Epithelial cell of prostate (primary cell): ENCODE measurements around the gene IL17RA.

ENCODE experiments used
- DNase-seq: peaks from one replicate; pipeline ENCODE4 v3.0.0-alpha.2; 2011; ENCODE audit warnings: low read depth, low spot score
- H3K27ac ChIP-seq: fragments of 450-650 bp; 2 replicates; pipeline ENCODE4 v1.5.1; 2017; ENCODE audit warnings: mild to moderate bottlenecking

IL17RA gene

DNA sequence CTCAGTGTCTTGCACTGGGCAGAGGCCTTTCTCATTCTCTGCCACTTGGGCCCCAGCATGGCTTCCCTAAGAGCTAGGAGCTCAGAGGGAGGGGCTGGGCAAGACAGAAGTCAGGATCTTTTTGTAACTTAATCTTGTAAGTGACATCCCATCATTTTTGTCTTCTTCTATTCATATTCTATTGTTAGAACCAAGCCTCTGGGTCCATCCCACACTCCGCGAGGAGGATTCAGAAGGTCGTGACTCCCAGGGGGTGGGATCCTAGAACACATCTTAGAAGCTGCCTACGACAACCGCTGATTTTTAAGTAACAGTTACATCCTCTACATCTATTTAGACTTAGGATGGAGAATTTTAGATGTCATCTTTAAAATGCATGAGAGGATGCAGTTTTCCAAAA, 1.5 kb upstream of the IL17RA start:
- DNase-seq: no peak

DNA sequence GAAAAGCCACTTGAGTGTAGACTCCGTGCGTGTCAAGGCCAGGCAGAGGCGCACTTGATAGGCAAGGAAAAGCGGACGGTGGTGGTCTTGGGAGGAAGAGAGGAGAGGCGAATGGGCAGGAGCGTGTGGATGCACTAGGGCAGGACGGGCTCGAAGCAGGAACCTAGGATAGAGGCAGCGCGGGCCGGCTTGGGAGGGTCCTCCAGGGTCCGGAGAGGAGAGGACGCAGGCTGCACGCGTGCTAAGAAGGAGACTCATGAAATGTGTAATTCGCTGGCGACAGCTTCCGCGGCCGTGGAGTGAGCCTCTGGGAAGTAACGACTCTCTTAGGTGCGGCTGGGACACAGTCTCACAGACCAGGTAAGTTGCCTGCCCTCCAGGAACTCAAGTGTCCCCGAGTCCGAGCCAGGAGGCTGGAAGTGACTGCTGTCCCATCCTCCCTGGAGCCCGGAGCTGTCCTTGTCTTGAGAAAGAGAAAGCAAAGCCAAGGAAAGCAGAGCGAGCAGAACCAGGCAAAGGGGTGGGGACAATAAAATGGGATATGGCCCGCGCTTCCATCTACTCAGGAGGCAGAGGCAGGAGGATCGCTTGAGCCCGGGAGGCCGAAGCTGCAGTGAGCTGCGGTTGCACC, 874 bp upstream of the IL17RA start:
- no peak for DNase-seq
- peak overlapping the region; percentile 64 for H3K27ac ChIP-seq

More for the DNA sequence above, 1.5 kb upstream of the IL17RA start:
- H3K27ac ChIP-seq: no peak overlapping the region

DNA sequence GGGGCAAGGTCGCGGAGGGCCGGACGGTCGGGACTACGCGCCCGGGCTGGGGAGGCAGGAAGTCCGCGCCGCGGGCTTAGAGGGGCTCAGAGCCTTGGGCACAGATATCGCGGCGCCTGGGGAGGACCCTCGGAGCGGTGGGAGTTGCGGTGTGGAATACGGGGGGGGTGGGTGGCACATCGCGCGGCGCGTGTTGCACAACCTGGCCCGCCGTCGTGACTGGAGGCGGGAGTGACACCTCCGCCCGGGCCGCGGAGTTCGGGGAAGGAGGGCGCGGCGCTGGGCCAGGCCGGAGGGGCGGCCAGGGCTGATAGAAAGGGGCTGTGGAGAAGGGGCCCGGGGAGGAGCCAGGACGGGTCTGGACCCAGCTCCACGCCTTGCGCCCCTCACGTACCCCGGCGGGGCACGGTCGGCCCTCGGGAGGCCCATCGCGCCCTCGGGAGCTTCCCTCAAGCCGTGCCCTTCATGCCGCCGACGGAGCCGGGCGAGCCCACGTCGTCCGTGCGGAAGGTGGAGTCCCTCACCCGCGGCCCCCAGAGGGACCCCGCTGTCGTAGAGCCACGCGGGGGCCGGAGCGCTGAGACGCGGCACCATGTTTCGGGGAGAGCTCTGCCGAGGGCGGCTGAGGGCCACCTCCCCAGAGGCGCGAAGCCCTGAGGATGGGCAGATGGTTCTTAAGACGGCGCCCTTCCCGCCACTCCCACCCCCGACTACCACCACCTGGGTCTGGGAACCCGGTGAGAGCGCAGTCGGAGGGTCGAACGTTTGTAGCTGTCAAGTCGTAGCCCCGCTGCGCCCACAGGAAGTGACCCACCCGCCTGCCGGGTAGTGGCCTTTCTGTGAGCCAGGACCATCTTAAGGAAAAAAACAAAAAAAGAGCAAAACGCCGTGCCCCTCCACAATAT, 729 bp downstream of the IL17RA start:
- DNase-seq: no peak

DNA sequence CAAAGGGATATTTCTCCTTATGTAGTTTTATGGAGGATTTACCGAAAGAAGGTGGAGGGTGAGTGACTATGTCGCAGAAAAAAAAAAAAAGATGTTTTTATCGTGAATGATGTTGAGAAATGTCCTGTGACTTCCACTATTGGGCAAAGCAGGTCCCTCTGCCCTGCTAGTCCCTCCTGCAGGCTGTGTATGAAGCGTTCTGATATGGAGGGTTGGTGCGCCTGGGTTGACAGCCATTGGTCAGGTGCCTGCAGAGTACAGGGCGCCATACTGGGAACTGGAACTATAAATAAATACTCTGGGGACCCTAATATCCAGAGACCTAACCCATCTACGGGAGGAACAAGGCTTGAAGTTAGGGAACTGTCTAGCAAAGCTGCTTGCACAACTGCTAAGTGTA, 1.5 kb downstream of the IL17RA start:
- H3K27ac ChIP-seq: no peak overlapping the region
- no peak for DNase-seq

More for the DNA sequence above, 729 bp downstream of the IL17RA start:
- peak overlapping the region; percentile 64 for H3K27ac ChIP-seq

DNA sequence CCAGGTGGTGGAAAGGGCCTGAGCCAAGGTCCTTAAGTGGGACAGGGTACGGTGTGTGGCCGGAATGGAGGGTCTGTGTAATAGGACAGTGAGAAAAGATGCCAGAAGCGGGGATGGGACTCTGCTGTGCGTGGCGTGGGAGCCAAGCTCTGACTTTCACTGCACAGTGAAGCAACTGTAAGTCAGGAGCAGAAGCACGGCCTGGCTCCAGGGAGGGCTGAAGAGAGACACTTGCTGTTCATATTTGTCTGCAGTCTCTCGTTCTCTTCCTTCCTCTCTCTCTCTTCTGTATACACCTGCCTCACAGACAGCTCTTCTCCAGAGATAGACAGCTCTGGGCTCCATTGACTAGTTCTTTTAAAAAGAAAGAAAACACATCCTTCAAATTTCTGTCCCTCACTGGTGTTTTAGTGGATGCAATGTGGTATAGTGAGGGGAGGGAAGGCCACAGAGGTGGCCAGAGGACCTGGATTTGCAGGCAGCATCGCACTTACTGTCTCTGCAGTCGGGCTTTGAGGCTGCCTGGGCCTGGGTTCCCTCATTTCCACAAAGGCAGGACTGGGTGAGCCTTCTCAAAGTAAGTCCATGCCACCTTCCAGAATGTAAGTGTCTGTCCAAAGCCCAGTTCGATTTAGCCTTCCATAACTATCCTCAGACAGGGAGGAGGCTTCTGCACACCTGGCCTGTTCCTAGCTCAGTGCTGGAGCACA, 2.1 kb downstream of the IL17RA start:
- no peak for DNase-seq

DNA sequence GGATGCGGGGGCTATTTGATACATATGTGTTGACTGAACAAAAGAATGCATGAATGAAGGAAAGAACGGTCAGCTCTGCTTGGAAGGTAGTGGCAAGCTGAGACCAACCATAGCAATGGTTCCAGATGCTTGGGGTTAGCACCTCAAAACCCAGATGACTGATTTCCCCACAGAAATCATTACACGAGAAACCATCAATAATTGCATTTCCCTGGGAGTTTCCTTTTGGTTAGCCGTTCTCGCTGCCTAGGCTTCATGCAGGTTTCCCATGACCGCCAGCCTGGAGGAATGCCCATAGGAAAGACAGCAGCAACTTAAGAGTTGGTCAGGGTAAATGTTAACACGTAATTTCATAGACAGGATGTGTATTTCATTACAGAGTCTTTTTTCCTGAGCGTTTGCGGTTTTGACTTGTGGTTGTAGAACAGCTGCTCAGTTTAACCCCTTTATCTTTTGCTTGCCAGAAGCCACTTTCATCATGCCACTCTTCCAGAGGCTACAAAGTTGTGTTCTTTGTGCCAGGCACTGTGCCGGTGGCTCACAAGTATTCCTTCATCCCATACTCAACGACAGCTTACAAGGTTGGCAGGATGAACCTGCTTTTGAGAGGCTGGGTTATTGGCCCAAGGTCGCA, 2.8 kb downstream of the IL17RA start:
- H3K27ac ChIP-seq: no peak overlapping the region
- DNase-seq: no peak

More for the DNA sequence above, 2.1 kb downstream of the IL17RA start:
- no peak overlapping the region for H3K27ac ChIP-seq

- H3K27ac ChIP-seq: no peak overlapping the region
- DNase-seq: no peak
These were observed 5.8 kb downstream of the IL17RA start for GRCh38 chr22:17090550-17090949.

DNA sequence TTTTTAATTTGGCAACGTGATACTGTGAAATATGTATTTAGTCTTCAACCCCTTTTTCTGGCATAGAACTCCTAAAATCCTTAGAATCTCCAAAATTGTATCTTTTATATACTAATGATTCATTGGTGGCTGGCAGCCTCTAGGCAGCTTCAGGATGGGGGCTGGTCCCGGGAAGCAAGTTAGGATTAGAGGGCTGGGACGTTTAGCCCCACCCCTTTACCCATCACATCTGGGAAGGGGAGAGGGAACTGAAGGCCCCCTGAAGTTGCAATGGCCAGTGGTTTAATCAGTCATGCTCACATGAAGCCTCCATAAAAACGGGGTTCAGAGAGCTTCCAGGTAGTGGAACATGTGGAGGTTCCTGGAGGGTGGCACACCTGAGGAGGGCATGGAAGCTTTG, 7.1 kb downstream of the IL17RA start:
- no peak for DNase-seq
- no peak overlapping the region for H3K27ac ChIP-seq

- H3K27ac ChIP-seq: no peak overlapping the region
- DNase-seq: no peak
These were observed 8.3 kb downstream of the IL17RA start for GRCh38 chr22:17093081-17093480.

- H3K27ac ChIP-seq: no peak overlapping the region
- no peak for DNase-seq
These were observed 10.7 kb downstream of the IL17RA start for GRCh38 chr22:17095538-17095937.

DNA sequence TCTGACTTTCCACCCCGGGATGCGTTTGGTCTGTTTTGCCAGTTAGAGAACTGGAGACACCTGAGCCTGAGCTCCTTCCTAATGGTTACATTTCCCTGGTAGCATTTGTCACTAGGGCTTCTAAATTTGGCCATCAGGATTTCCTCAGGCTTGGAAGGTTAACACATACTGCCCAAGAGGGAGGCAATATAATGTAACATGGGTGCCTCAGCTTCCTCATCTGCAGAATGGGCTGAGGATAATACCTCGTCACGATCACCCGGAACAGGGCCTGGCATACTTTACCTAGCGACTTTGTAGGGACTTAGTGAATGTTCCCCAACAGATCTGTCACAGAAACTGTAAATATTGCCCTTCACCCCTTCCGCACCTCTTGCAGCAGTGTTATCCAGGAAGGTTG, 11.3 kb downstream of the IL17RA start:
- H3K27ac ChIP-seq: no peak overlapping the region
- no peak for DNase-seq

GRCh38 chr22:17097062-17097461, 12.3 kb downstream of the IL17RA start:
- DNase-seq: no peak
- H3K27ac ChIP-seq: no peak overlapping the region

GRCh38 chr22:17097701-17098100, 12.9 kb downstream of the IL17RA start:
- no peak for DNase-seq
- no peak overlapping the region for H3K27ac ChIP-seq

DNA sequence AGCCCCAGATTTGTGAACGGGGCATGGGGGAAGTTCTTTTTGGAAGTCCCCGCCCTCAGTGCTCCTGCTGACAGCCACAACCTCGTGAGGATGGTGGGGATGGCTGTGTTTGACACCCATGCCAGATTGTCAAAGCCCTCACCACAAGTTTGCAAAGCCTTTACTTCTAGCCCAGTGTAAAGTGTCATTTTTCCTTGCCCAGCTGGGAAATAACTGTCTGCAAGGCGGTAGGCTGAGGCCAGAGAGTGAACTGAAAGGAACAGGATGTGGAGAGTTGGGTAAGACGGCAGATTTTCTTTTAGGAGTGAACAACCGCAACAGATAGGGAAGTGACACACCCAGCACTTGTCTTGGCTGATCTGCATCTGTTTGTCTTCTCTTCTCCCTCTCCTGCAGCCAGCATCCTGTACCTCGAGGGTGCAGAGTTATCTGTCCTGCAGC, 13.6 kb downstream of the IL17RA start:
- no peak for DNase-seq
- H3K27ac ChIP-seq: no peak overlapping the region

- no peak for DNase-seq
- H3K27ac ChIP-seq: no peak overlapping the region
These were observed 15.8 kb downstream of the IL17RA start for GRCh38 chr22:17100621-17101020.

DNA sequence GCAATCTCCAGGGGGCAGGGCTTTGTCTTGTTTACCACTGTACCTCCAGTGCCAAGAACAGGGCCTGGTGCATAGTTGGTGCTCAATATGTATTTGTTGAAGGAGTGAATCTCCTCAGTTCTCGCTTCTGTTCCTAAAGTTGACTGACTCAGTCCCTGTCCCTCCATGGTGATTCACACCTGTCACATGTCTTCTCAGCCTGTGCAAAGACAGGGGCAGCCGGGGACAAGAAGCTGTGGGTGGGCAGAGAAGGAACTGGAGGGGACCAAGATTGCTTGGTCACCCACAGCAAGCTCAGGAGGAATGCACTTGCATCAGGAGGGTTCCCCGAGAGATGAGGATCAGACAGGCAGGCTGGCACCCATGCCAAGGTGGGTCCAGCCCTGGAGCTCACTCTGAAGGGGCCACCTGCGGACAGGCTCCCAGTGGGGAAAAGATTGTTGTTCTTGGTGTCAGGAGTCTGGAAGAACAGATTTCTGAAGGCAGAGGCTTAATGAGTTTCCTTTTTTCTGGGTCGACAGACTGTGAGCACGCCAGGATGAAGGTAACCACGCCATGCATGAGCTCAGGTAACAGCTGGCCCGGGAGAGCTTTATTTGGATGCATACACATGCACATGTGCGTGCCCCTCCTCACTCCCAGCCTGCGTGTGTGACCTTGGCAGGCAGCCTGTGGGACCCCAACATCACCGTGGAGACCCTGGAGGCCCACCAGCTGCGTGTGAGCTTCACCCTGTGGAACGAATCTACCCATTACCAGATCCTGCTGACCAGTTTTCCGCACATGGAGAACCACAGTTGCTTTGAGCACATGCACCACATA, 16.9 kb downstream of the IL17RA start:
- no peak overlapping the region for H3K27ac ChIP-seq
- no peak for DNase-seq

GRCh38 chr22:17102297-17102667, 17.5 kb downstream of the IL17RA start:
- DNase-seq: no peak
- H3K27ac ChIP-seq: no peak overlapping the region

DNA sequence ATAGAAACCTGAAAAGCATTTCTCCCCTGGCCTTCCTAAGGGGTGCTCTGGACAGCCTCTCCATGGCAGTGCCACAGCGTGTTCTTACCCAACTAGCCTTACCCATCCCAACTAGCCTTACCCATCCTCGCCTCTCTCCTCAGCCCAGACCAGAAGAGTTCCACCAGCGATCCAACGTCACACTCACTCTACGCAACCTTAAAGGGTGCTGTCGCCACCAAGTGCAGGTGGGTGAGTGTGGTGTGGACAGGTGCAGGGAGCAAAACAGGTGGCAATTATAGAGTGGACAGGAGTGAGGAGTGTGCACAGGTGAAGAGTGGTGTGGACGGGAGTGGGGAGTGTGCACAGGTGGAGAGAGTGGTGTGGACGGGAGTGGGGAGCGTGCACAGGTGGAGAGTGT, 18.6 kb downstream of the IL17RA start:
- DNase-seq: no peak
- H3K27ac ChIP-seq: no peak overlapping the region

GRCh38 chr22:17104336-17104935, 19.6 kb downstream of the IL17RA start:
- no peak overlapping the region for H3K27ac ChIP-seq
- DNase-seq: no peak
